ENCODE measurements around the gene YBX2. TPM values are rescaled to one million over a fixed set of nuclear protein-coding genes. Genes with fewer than 3 reads are reported as not detected.

YBX2 gene
- total RNA-seq, 4 donors from 2014 or later = 1.9 to 9.7 (median 4.0) TPM

- Histone ChIP-seq H3K36me3 (peaks cover 16% of the 10 kb centered on the region), H3K27ac (peak within 1 kb of the TSS; percentile 95), H3K9me3 (no peaks in the 10 kb centered on the region), H3K27me3 (no peaks in the 10 kb centered on the region), H3K4me1 (peaks cover 60% of the 10 kb centered on the region), H3K4me3 (peak within 1 kb of the TSS; percentile 97)
- under 1% methylated on average over 69 of the region's 72 CpGs for WGBS
- DNase-seq (ENCODE audit: low spot score in 2 of 2) = peak; percentile 99 to 100
- TF ChIP-seq EP300 (IDR thresholded peaks at IDR 0.05) (no peak), POLR2AphosphoS5 (IDR thresholded peaks at IDR 0.05) (peak in 2 of 3 donors; percentile 87 to 91)
These were observed 55.1 kb downstream of the YBX2 start, which contains the start of gene PHF23 for GRCh38 chr17:7239091-7240027. TSS of gene PHF23 (minus strand) at chr17:7239457. CDS start at chr17:7239279, 178 bp downstream.

DNA sequence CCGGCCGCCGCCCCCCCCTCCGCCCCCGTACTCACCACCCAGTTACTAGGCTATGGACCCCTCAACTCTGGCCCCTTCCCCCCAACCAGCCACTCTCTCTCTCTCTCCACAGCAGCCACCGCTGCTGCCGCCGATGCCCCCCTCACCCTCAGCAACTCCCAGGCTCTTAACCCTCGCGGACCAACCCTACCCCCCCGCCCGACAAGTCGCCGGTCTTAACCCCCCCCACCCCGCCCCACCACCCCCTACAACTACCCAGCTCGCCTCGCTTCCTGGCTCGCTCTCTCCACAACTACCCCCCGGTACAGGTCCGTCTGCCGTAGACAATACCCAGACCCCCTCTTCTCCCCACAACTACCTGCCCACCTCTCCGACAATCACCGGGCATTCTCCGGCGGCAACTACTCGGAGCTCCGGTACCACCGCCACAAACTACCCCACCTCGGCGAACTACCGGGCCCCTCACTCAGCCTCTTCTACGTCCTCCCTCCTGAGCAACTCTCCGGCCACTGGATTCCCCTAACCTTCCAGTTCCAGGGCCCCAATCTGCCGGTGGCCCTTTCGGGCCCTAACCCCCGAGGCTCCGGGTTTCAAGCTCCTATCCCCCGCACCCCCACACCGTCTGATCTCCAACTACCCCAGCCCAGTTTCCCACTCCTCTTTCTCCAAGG lies 55.9 kb downstream of the YBX2 start:
- no peak for DNase-seq (ENCODE audit: low spot score in 2 of 2)
- peak overlapping the region; percentile 95 for H3K27ac ChIP-seq
- H3K9me3 ChIP-seq = no peaks in the 10 kb centered on the region
- peaks cover 9% of the 10 kb centered on the region for H3K36me3 ChIP-seq
- no peaks in the 10 kb centered on the region for H3K27me3 ChIP-seq
- TF ChIP-seq, protein P1, sequence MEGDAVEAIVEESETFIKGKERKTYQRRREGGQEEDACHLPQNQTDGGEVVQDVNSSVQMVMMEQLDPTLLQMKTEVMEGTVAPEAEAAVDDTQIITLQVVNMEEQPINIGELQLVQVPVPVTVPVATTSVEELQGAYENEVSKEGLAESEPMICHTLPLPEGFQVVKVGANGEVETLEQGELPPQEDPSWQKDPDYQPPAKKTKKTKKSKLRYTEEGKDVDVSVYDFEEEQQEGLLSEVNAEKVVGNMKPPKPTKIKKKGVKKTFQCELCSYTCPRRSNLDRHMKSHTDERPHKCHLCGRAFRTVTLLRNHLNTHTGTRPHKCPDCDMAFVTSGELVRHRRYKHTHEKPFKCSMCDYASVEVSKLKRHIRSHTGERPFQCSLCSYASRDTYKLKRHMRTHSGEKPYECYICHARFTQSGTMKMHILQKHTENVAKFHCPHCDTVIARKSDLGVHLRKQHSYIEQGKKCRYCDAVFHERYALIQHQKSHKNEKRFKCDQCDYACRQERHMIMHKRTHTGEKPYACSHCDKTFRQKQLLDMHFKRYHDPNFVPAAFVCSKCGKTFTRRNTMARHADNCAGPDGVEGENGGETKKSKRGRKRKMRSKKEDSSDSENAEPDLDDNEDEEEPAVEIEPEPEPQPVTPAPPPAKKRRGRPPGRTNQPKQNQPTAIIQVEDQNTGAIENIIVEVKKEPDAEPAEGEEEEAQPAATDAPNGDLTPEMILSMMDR (IDR thresholded peaks at IDR 0.05) = no peak
- no peak for TF ChIP-seq POLR2AphosphoS5 (IDR thresholded peaks at IDR 0.05)
- no peak for TF ChIP-seq POLR2A (IDR thresholded peaks at IDR 0.05)
- no peak for TF ChIP-seq EP300 (IDR thresholded peaks at IDR 0.05)
- 1% methylated on average over 34 of the region's 39 CpGs for WGBS
- H3K4me1 ChIP-seq = peaks cover 60% of the 10 kb centered on the region
- H3K4me3 ChIP-seq = peak overlapping the region; percentile 97

Other genes starting within 250 kb of the YBX2 start
- gene CLEC10A, start 214.4 kb downstream of the YBX2 start, total RNA-seq = 1 to 10 TPM; 1.6 to 3.3 (median 1.7) TPM
- gene ASGR2, start 179.8 kb downstream of the YBX2 start, total RNA-seq = 10 to 100 TPM in 1 of 4 donors, 1 to 10 TPM in 3; 3.4 to 11.8 (median 6.8) TPM
- gene ASGR1, start 115.3 kb downstream of the YBX2 start, total RNA-seq = 1 to 10 TPM; 1.3 to 2.3 (median 2.0) TPM
- 10 to 100 TPM in 1 of 4 donors, 1 to 10 TPM in 3; 2.9 to 12.7 (median 3.2) TPM for gene DLG4, start 74.8 kb downstream of the YBX2 start, total RNA-seq
- gene ACADVL, start 74.7 kb downstream of the YBX2 start, total RNA-seq = 1,000 to 10,000 TPM in 1 of 4 donors, 100 to 1,000 TPM in 3; 565 to 1,687 (median 703) TPM
- gene DVL2, start 60.1 kb downstream of the YBX2 start, total RNA-seq = 10 to 100 TPM; 53.2 to 78.1 (median 55.5) TPM
- 10 to 100 TPM; 19.0 to 35.0 (median 29.1) TPM for gene PHF23, start 55.2 kb downstream of the YBX2 start, total RNA-seq
- gene GABARAP, start 52.2 kb downstream of the YBX2 start, total RNA-seq = 100 to 1,000 TPM; 446 to 840 (median 533) TPM
- 10 to 100 TPM; 54.7 to 80.6 (median 72.1) TPM for gene CTDNEP1, start 42.9 kb downstream of the YBX2 start, total RNA-seq
- 10 to 100 TPM; 13.6 to 29.7 (median 20.3) TPM for gene ELP5, start 42.4 kb downstream of the YBX2 start, total RNA-seq
- gene CLDN7, start 32.2 kb downstream of the YBX2 start, total RNA-seq = 10 to 100 TPM in 2 of 4 donors, 1 to 10 TPM in 2; 7.7 to 14.5 (median 11.0) TPM
- gene SLC2A4, start 12.9 kb downstream of the YBX2 start, total RNA-seq = 10 to 100 TPM in 2 of 4 donors, 1 to 10 TPM in 2; 2.4 to 19.4 (median 10.8) TPM
- 100 to 1,000 TPM; 172 to 314 (median 239) TPM for gene EIF5A, start 13.0 kb upstream of the YBX2 start, total RNA-seq
- gene GPS2, start 20.7 kb upstream of the YBX2 start, total RNA-seq = 100 to 1,000 TPM in 1 of 4 donors, 10 to 100 TPM in 3; 77.4 to 123 (median 87.0) TPM
- 10 to 100 TPM; 11.7 to 51.3 (median 20.6) TPM for gene NEURL4, start 34.7 kb upstream of the YBX2 start, total RNA-seq
- 10 to 100 TPM in 1 of 4 donors, 1 to 10 TPM in 2, under 1 TPM in 1; 0.70 to 12.4 (median 4.5) TPM for gene ACAP1, start 41.9 kb upstream of the YBX2 start, total RNA-seq
- gene KCTD11, start 57.5 kb upstream of the YBX2 start, total RNA-seq = 10 to 100 TPM in 3 of 4 donors, 1 to 10 TPM in 1; 9.1 to 50.1 (median 32.4) TPM
- gene TMEM95, start 60.5 kb upstream of the YBX2 start, total RNA-seq = under 1 TPM in 1 of 4 donors, not detected in 3; 0.44 TPM
- 10 to 100 TPM; 15.3 to 42.9 (median 20.7) TPM for gene TNK1, start 86.5 kb upstream of the YBX2 start, total RNA-seq
- gene PLSCR3, start 99.9 kb upstream of the YBX2 start, total RNA-seq = 10 to 100 TPM; 21.6 to 55.3 (median 40.7) TPM
- gene TMEM256, start 109.5 kb upstream of the YBX2 start, total RNA-seq = 100 to 1,000 TPM in 2 of 4 donors, 10 to 100 TPM in 2; 53.5 to 128 (median 89.6) TPM
- gene NLGN2, start 113.2 kb upstream of the YBX2 start, total RNA-seq = 10 to 100 TPM in 1 of 4 donors, 1 to 10 TPM in 3; 5.9 to 17.9 (median 8.1) TPM
- gene SPEM1, start 125.7 kb upstream of the YBX2 start, total RNA-seq = not detected
- not detected for gene SPEM2, start 131.0 kb upstream of the YBX2 start, total RNA-seq
- not detected for gene SPEM3, start 134.2 kb upstream of the YBX2 start, total RNA-seq
- 10 to 100 TPM; 18.7 to 24.5 (median 19.5) TPM for gene TMEM102, start 140.8 kb upstream of the YBX2 start, total RNA-seq
- gene FGF11, start 144.9 kb upstream of the YBX2 start, total RNA-seq = 10 to 100 TPM; 10.3 to 28.5 (median 12.5) TPM
- gene CHRNB1, start 150.4 kb upstream of the YBX2 start, total RNA-seq = 10 to 100 TPM in 2 of 4 donors, 1 to 10 TPM in 2; 7.3 to 11.3 (median 9.7) TPM
- gene ZBTB4, start 185.0 kb upstream of the YBX2 start, total RNA-seq = 10 to 100 TPM; 36.1 to 65.7 (median 45.3) TPM
- gene SLC35G6, start 186.8 kb upstream of the YBX2 start, total RNA-seq = not detected
- 100 to 1,000 TPM; 104 to 194 (median 140) TPM for gene POLR2A, start 189.7 kb upstream of the YBX2 start, total RNA-seq

Data from suprapubic skin (tissue), 4 donors.